ENCODE data around the gene AGPS.
"Not testable (repeated sequence)": the region's sequence is repeated elsewhere in the genome, so short reads cannot be mapped to it uniquely, and the experiment has no call there.

The AGPS gene

GRCh38 chr2:177391822-177392372, 676 bp upstream of the AGPS start:
- DNase-seq = no peak

- no peak for DNase-seq
These were observed 706 bp downstream of the AGPS start for GRCh38 chr2:177393203-177393755.

- DNase-seq = no peak
These were observed 1.4 kb downstream of the AGPS start for GRCh38 chr2:177393824-177394593.

GRCh38 chr2:177394594-177394973, 2.0 kb downstream of the AGPS start:
- no peak for DNase-seq

GRCh38 chr2:177395351-177396065, 2.9 kb downstream of the AGPS start:
- no peak for DNase-seq

GRCh38 chr2:177396703-177397460, 4.3 kb downstream of the AGPS start:
- DNase-seq = no peak

GRCh38 chr2:177397481-177398289, 5.1 kb downstream of the AGPS start:
- no peak for DNase-seq

- no peak for DNase-seq
These were observed 5.7 kb downstream of the AGPS start for GRCh38 chr2:177398290-177398683.

- DNase-seq = no peak
These were observed 6.2 kb downstream of the AGPS start for GRCh38 chr2:177398791-177399190.

- no peak for DNase-seq
These were observed 6.8 kb downstream of the AGPS start for GRCh38 chr2:177399376-177399775.

GRCh38 chr2:177400337-177400923, 7.9 kb downstream of the AGPS start:
- DNase-seq = no peak

- DNase-seq = no peak
These were observed 9.5 kb downstream of the AGPS start for GRCh38 chr2:177402096-177402495.

GRCh38 chr2:177403838-177404237, 11.3 kb downstream of the AGPS start:
- no peak for DNase-seq

GRCh38 chr2:177404243-177404642, 11.7 kb downstream of the AGPS start:
- DNase-seq = no peak

- DNase-seq = no peak
These were observed 12.6 kb downstream of the AGPS start for GRCh38 chr2:177405029-177405692.

- no peak for DNase-seq
These were observed 13.6 kb downstream of the AGPS start for GRCh38 chr2:177406182-177406581.

- DNase-seq = no peak
These were observed 14.5 kb downstream of the AGPS start for GRCh38 chr2:177407031-177407430.

- not testable (repeated sequence) for DNase-seq
These were observed 18.1 kb downstream of the AGPS start for GRCh38 chr2:177410629-177411028.

- no peak for DNase-seq
These were observed 21.1 kb downstream of the AGPS start for GRCh38 chr2:177413703-177414102.

GRCh38 chr2:177419274-177419673, 26.7 kb downstream of the AGPS start:
- no peak for DNase-seq

GRCh38 chr2:177422271-177422670, 29.7 kb downstream of the AGPS start:
- DNase-seq = no peak

All from NCI-H510A (cell line).